Stomach (tissue), 4 donors: ENCODE data around the gene CEBPE.

Source experiments
- CTCF ChIP-seq, 7 experiments: fragments of 450-650 bp in 4 of 7; fragments of 200-600 bp in 3 of 7; sonication (generic) in 3 of 7; IDR thresholded peaks; one replicate each; pipeline ENCODE4 v1.5.1; 2016 to 2019; ENCODE audit warnings: antibody characterized with exemption in 7 of 7, control low read depth in 2 of 7, mild to moderate bottlenecking in 1 of 7
- POLR2A ChIP-seq, 4 donors: fragments of 450-650 bp; IDR thresholded peaks; one replicate each; pipeline ENCODE4 v1.6.1; 2016; ENCODE audit warnings: antibody characterized with exemption in 4 of 4, control low read depth in 2 of 4, mild to moderate bottlenecking in 1 of 4, moderate library complexity in 1 of 4
- POLR2AphosphoS5 ChIP-seq, 3 donors: sonication (generic); formaldehyde crosslinking; IDR thresholded peaks; one replicate each; pipeline ENCODE4 v1.6.1; 2016; ENCODE audit warnings: antibody characterized with exemption in 3 of 3

- no peak for TF ChIP-seq CTCF (IDR thresholded peaks at IDR 0.05)
- TF ChIP-seq POLR2A (IDR thresholded peaks at IDR 0.05), result no peak
- peak in 2 of 3 donors; percentile 75 to 90 for TF ChIP-seq POLR2AphosphoS5 (IDR thresholded peaks at IDR 0.05)
Observed at GRCh38 chr14:23094666-23095195, 24.3 kb downstream of the CEBPE start, which contains the start of gene ACIN1.
